IPS DF 4.7 (cell line): ENCODE results near the gene AADACL3.

Experiments
- DNase-seq: peaks from one replicate; pipeline ENCODE4 v3.0.0-alpha.2; 2013; ENCODE audit warnings: low spot score; ENCODE audit errors: extremely low read depth

Gene AADACL3

DNA sequence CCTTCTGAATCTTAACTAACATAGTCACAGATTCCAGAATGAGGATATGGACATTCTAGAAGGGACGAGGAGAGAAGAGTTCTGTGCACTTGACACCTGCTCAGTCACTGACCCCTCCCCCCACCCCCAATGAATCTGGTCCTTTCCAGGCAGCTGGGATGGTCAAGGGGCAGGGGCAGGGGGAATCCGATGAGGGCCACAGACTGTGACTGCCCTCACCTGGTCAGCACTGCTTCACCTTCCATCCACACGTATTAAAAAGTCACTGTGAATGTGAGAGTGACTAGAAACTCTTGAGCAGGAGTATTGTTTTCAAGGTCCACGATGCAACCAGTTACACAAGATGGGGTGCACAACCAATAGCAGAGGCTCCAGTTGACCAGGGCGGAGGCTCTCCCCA lies 48.1 kb downstream of the AADACL3 start:
- DNase-seq: no peak

- DNase-seq: no peak
These were observed 53.1 kb downstream of the AADACL3 start for GRCh38 chr1:12769031-12769430.

- no peak for DNase-seq
These were observed 54.1 kb downstream of the AADACL3 start for GRCh38 chr1:12769976-12770505.

GRCh38 chr1:12770620-12771019 lies 54.7 kb downstream of the AADACL3 start:
- no peak for DNase-seq

DNA sequence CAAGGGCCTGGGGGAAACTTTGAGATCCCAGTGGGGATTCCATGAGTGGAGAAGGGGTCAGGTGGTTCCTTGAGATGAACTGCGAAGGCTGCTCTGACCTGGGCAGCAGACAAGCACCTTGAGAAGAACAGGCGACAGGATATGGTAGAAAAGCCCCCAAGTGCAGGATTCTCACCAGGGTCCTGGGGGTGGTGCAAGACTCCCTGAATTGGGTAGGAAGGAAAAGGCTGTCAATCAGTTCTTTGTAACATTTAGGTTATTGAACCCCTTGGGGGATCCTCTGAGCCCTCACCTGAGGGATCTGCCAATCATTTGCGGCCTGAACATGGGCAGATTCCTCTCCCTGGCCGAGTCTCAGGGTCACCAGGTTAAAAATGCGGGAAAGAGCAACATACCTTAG lies 55.3 kb downstream of the AADACL3 start:
- DNase-seq: no peak

DNA sequence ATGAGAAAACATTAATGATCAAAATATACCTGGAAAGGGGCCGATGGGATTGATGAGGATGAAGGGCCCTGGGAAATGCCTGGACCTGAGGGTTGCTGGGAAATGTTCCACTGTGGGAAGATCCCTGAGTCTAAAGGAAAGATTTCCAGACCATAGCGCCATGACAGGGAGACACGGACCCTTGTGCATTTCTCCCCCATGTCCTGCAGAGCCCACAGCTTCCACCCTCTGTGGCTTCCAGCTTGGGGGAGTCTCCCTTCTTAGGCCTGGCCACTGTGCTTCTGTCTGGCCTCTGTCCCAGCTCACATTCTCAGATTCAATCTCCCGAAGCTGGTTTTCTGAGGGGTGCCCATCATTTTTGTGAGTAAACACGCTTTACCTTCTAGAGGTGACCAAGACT lies 56.6 kb downstream of the AADACL3 start:
- DNase-seq: no peak

DNA sequence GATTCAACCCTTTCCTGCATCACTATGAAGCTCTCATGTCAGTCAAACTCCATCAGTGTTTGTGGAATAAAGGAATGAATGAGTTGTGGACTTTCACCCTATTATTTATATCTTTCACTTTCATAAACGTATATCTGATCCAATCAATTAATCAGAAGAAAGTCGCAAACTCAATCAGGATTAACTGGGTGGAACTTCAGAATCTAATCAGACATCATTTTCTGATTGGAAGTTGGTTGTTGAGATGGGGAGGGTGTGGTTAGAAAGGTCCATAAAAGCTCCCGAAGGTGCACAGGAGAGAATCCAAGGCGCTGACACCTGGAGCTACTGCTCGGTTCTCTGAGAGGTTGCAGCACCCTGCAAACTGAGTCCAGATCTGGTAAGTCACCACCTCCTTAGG lies 57.5 kb downstream of the AADACL3 start, which contains the start of gene PRAMEF12:
PRAMEF12 (plus strand) TSS at position 301 of the 400 bp plus-strand sequence. CDS start 1,130 bp downstream, outside the sequence.
- no peak for DNase-seq

DNA sequence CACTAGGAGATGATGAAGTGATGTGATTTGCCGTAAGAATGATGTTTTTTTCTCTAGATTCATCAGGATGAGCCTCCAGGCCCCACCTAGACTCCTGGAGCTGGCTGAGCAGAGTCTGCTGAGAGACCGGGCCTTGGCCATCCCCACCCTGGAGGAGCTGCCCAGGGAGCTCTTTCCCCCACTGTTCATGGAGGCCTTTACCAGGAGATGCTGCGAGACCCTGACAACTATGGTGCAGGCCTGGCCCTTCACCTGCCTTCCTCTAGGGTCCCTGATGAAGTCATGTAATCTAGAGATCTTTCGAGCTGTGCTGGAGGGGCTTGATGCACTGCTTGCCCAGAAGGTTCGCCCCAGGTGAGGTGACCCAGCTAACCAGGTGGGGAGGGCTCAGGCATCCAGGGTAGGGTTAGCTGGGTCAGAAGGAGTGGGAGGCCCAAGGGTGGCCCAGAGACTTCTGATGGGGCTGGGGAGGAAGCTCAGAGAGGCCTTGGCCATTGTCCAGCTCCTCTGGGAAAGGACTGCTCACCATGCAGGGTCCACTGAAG lies 59.0 kb downstream of the AADACL3 start:
- no peak for DNase-seq

- no peak for DNase-seq
These were observed 59.5 kb downstream of the AADACL3 start for GRCh38 chr1:12775443-12775842.

DNA sequence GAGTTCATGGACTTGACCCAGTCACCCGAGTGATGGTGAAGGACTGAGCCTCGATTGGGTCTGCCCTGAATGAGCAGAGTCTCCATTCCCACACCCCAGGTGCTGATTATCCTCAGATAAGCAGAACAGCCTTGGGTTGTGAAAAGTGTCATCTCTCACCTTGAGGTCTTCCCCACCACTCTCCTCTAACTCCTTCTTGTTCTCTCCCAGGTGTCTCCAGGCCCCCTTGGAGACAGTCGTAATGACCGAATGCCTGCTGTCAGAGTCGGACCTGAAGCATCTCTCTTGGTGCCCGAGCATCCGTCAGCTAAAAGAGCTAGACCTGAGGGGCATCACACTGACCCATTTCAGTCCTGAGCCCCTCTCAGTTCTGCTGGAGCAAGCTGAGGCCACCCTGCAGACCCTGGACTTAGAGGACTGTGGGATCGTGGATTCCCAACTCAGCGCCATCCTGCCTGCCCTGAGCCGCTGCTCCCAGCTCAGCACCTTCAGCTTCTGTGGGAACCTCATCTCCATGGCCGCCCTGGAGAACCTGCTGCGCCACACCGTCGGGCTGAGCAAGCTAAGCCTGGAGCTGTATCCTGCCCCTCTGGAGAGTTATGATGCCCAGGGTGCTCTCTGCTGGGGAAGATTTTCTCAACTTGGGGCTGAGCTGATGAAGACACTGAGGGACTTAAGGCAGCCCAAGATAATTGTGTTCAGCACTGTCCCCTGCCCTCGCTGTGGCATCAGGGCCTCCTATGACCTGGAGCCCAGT lies 61.1 kb downstream of the AADACL3 start:
- DNase-seq: no peak
